Measurements from ENCODE around the gene ZFX. TPM values are rescaled to one million over a fixed set of nuclear protein-coding genes. Genes with fewer than 3 reads are reported as not detected.

The ZFX gene
- total RNA-seq, 2 experiments from 2014 or later = 35.0 to 37.2 TPM

DNA sequence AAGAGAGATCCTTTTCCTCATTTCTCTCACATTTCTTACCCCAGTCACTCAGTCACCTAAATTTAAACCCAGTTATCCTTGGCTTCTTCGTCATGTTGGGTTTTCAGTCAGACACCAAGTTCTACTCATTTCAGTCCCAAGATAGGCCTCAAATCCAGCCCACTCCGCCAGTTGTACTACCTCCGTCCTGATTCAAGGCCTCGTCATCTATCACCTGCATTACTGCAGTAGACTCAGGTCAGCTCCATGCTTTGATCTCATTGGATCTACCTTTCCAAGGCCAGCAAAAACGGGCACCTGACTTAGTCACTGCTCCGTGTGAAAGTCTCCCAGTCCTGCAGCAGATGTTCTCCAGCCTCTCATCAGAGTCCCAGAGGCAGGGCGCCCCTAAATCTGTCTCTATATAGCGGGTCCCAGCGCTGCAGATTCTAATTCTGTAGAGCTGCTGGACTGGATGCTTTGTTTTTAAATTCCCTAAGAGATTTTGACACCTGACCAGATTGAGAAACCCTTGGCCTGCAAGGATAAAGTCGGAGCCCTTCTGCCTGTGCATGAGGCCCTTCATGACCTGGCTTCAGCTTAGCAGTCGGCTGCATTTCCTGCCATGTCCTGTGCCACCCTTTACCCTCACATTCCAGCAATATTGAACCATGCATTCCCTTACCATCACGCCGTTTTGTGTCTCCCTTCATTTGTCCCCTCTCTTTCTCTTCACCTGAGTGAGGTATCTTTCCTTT lies 53.7 kb downstream of the ZFX start:
- H3K9me3 Mint-ChIP-seq = no peaks in the 10 kb centered on the region

GRCh38 chrX:24204331-24204730 lies 54.8 kb downstream of the ZFX start:
- H3K27ac Mint-ChIP-seq = no peak overlapping the region
- no peak overlapping the region for H3K4me3 Mint-ChIP-seq
- no peaks in the 10 kb centered on the region for H3K9me3 Mint-ChIP-seq
- H3K36me3 Mint-ChIP-seq = peaks cover 22% of the 10 kb centered on the region
- H3K27me3 Mint-ChIP-seq = no peaks in the 10 kb centered on the region
- peaks cover 37% of the 10 kb centered on the region for H3K4me1 Mint-ChIP-seq
- DNase-seq = no peak

More for the DNA sequence above, 53.7 kb downstream of the ZFX start:
- H3K36me3 Mint-ChIP-seq = peaks cover 25% of the 10 kb centered on the region
- no peak overlapping the region for H3K4me3 Mint-ChIP-seq
- no peak for DNase-seq
- H3K27me3 Mint-ChIP-seq = no peaks in the 10 kb centered on the region
- peaks cover 41% of the 10 kb centered on the region for H3K4me1 Mint-ChIP-seq
- H3K27ac Mint-ChIP-seq = peak overlapping the region; percentile 2

DNA sequence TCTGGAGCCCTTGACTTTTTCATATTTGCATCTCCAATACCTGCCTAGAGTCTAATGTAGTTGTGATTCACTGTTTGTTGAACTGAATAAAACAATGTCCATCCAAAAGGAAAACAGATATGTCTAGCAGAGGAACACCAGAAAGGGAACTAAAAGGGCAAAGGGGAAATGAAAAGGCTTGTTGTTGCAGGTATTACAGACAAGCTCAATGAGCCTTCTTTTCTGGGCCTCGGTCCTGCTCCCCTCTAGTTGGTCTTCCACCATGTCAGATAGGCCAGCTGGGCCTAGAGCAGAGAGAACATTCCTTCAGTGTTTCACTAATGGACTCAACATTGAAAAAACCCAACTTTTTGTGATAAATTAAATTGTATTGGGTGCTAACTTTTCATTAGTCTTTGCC lies 55.4 kb downstream of the ZFX start:
- Mint-ChIP-seq H3K4me3 (no peak overlapping the region), H3K36me3 (peaks cover 22% of the 10 kb centered on the region), H3K27ac (peak overlapping the region; percentile 54), H3K4me1 (peaks cover 33% of the 10 kb centered on the region), H3K9me3 (no peaks in the 10 kb centered on the region), H3K27me3 (no peaks in the 10 kb centered on the region)
- DNase-seq = no peak

- no peak overlapping the region for H3K4me3 Mint-ChIP-seq
- DNase-seq = no peak
- H3K27ac Mint-ChIP-seq = no peak overlapping the region
- H3K9me3 Mint-ChIP-seq = no peaks in the 10 kb centered on the region
- peaks cover 16% of the 10 kb centered on the region for H3K4me1 Mint-ChIP-seq
- H3K36me3 Mint-ChIP-seq = peaks cover 12% of the 10 kb centered on the region
- H3K27me3 Mint-ChIP-seq = no peaks in the 10 kb centered on the region
Measured at GRCh38 chrX:24207826-24208225, 58.3 kb downstream of the ZFX start.

DNA sequence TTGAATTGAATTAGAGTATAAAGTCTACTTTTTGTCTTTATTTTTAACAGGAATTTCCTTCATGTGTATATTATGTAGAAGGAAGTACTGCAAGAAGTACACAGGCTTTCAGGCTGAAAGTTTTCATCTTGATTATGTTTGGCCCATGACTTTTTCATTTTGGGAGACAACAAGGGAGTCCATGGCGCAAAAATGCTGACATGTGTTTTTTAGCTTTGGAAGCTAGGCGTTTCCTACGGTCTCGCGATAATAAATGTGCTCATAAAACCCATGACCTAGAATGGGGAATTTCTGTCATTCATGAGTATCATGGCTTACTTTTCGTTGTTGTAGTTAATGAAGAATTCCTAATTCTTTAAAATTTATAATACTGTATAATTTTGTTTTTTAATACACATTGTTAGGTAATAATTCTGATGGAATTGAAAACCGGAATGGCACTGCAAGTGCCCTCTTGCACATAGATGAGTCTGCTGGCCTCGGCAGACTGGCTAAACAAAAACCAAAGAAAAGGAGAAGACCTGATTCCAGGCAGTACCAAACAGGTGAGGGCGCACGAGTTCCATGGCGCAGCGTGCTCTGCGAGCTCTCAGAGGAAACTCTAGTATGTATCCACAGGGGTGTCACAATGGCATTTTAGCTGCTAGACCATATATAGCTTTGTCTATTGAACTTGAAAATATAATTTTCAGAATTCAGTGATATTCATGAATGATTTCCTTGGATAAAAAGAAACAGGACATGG lies 59.1 kb downstream of the ZFX start:
- Mint-ChIP-seq H3K4me1 (peaks cover 10% of the 10 kb centered on the region), H3K9me3 (no peaks in the 10 kb centered on the region), H3K27ac (no peak overlapping the region), H3K36me3 (peaks cover 7% of the 10 kb centered on the region), H3K4me3 (no peak overlapping the region), H3K27me3 (no peaks in the 10 kb centered on the region)
- no peak for DNase-seq

GRCh38 chrX:24210190-24210589 lies 60.7 kb downstream of the ZFX start:
- Mint-ChIP-seq H3K4me1 (no peaks in the 10 kb centered on the region), H3K36me3 (peaks cover 4% of the 10 kb centered on the region), H3K27me3 (no peaks in the 10 kb centered on the region), H3K4me3 (no peak overlapping the region), H3K27ac (no peak overlapping the region), H3K9me3 (no peaks in the 10 kb centered on the region)
- no peak for DNase-seq

- Mint-ChIP-seq H3K4me1 (peaks cover 3% of the 10 kb centered on the region), H3K27me3 (no peaks in the 10 kb centered on the region), H3K36me3 (no peaks in the 10 kb centered on the region), H3K9me3 (no peaks in the 10 kb centered on the region), H3K27ac (no peak overlapping the region), H3K4me3 (no peak overlapping the region)
- DNase-seq = no peak
Measured at GRCh38 chrX:24214568-24214967, 65.0 kb downstream of the ZFX start.

GRCh38 chrX:24215272-24215671 lies 65.7 kb downstream of the ZFX start:
- peaks cover 3% of the 10 kb centered on the region for H3K4me1 Mint-ChIP-seq
- DNase-seq = no peak
- no peak overlapping the region for H3K27ac Mint-ChIP-seq
- no peaks in the 10 kb centered on the region for H3K36me3 Mint-ChIP-seq
- no peak overlapping the region for H3K4me3 Mint-ChIP-seq
- no peaks in the 10 kb centered on the region for H3K27me3 Mint-ChIP-seq
- no peaks in the 10 kb centered on the region for H3K9me3 Mint-ChIP-seq

GRCh38 chrX:24216037-24216436 lies 66.5 kb downstream of the ZFX start:
- Mint-ChIP-seq H3K36me3 (no peaks in the 10 kb centered on the region), H3K4me1 (peaks cover 3% of the 10 kb centered on the region), H3K9me3 (no peaks in the 10 kb centered on the region), H3K27ac (no peak overlapping the region), H3K27me3 (no peaks in the 10 kb centered on the region), H3K4me3 (no peak overlapping the region)
- DNase-seq = no peak

- no peak overlapping the region for H3K4me3 Mint-ChIP-seq
- no peak overlapping the region for H3K27ac Mint-ChIP-seq
- no peaks in the 10 kb centered on the region for H3K9me3 Mint-ChIP-seq
- DNase-seq = no peak
- H3K36me3 Mint-ChIP-seq = no peaks in the 10 kb centered on the region
- H3K4me1 Mint-ChIP-seq = peaks cover 3% of the 10 kb centered on the region
- H3K27me3 Mint-ChIP-seq = no peaks in the 10 kb centered on the region
Measured at GRCh38 chrX:24216827-24217226, 67.3 kb downstream of the ZFX start.

DNA sequence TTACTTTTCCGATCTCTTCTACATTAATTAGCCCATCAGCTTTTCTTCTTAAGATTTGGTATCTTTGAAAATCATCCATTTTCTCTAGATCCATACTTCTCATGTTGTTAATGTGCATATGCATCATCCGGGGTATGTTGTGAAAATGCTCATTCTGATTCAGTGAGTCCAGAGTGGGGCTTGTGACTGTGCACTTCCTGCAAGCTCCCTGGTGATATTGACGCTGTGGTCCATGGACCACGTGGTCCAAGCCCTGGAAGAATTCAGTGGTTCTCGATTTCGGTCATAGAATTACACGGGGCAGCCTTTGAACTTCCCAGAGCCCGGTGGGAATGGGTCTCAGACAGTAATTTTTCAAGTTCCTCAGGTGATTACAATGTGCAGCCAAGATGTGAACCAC lies 69.8 kb downstream of the ZFX start:
- DNase-seq = no peak
- Mint-ChIP-seq H3K4me1 (peaks cover 3% of the 10 kb centered on the region), H3K9me3 (no peaks in the 10 kb centered on the region), H3K36me3 (no peaks in the 10 kb centered on the region), H3K4me3 (no peak overlapping the region), H3K27ac (no peak overlapping the region), H3K27me3 (no peaks in the 10 kb centered on the region)

DNA sequence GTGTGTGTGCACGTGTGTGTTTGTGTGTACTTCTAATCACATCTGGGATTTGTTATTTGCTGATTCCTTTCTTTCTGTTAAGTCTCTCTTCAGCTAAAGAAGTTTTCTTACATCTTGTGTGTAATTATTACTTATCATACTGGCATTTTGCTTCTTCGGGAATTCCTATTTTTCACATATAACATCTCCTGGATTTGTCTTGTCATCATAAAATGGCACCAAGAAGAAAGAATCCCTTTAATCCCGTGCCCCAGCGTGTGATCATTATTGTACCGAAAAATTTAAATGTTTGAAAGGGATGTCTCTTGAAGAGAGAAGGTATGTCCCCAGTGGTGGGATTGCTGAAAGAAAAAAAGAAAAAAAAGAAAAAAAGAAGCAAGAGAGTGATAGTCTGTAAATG lies 72.3 kb downstream of the ZFX start:
- H3K36me3 Mint-ChIP-seq = no peaks in the 10 kb centered on the region
- no peaks in the 10 kb centered on the region for H3K4me1 Mint-ChIP-seq

DNA sequence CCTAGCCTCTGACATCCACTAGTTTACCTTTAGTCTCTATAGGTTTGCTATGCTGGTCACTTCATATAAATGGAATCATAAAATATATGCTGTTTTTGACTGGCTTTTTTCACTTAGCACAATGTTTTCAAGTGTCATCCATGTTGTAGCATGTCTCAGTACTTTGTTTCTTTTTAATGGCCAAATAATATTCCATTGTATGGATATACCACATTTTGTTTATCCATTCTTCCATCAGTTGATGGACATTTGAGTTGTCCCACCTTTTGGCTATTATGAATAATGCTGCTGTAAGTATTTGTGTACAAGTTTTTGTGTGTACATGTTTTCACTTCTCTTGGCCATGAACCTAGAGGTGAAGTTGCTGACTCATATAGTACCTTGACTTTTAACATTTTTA lies 75.7 kb downstream of the ZFX start:
- Mint-ChIP-seq H3K27me3 (no peaks in the 10 kb centered on the region), H3K9me3 (peaks cover 3% of the 10 kb centered on the region), H3K27ac (no peak overlapping the region), H3K4me3 (no peak overlapping the region), H3K36me3 (no peaks in the 10 kb centered on the region), H3K4me1 (no peaks in the 10 kb centered on the region)
- DNase-seq = no peak

More for the DNA sequence above, 72.3 kb downstream of the ZFX start:
- H3K27me3 Mint-ChIP-seq = no peaks in the 10 kb centered on the region
- peaks cover 3% of the 10 kb centered on the region for H3K9me3 Mint-ChIP-seq
- no peak overlapping the region for H3K27ac Mint-ChIP-seq
- H3K4me3 Mint-ChIP-seq = no peak overlapping the region
- DNase-seq = no peak

DNA sequence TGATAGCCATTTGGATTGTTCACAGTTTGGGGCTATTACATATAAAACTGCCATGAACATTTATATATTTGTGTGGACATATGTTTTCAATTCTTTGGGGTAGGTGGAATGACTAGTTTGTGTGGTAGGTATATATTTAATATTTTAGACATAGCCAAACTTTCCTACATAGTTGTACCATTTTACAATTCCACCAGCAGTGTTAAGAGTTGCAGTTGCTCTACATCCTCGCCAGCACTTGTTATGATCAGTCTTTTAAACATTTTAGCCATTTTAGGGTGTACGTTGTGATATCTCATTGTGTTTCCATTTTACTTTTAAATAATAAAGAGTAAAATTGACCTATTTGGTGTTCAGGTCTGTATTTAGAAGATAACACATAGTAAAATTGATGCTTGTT lies 76.6 kb downstream of the ZFX start:
- H3K4me3 Mint-ChIP-seq = no peak overlapping the region
- no peaks in the 10 kb centered on the region for H3K27me3 Mint-ChIP-seq
- peaks cover 3% of the 10 kb centered on the region for H3K9me3 Mint-ChIP-seq
- no peak for DNase-seq
- H3K36me3 Mint-ChIP-seq = no peaks in the 10 kb centered on the region
- H3K27ac Mint-ChIP-seq = no peak overlapping the region
- no peaks in the 10 kb centered on the region for H3K4me1 Mint-ChIP-seq

DNA sequence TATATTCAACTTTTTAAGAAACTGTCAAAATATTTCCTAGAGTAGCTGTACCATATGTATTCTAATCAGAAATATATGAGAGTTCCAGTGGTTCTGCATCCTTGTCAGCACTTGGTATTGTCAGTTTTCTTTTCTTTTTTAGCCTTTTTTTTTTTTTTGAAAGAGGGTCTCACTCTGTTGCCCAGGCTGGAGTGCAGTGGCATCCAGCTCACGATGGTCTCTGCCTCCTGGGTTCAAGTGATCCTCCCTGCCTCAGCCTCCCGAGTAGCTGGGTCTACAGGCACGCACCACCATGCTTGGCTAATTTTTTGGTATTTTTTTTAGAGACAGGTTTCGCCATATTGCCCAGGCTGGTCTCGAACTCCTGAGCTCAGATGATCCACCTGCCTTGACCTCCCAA lies 79.1 kb downstream of the ZFX start:
- H3K27ac Mint-ChIP-seq = no peak overlapping the region
- H3K27me3 Mint-ChIP-seq = no peaks in the 10 kb centered on the region
- DNase-seq = no peak
- H3K4me1 Mint-ChIP-seq = no peaks in the 10 kb centered on the region
- H3K36me3 Mint-ChIP-seq = no peaks in the 10 kb centered on the region
- H3K4me3 Mint-ChIP-seq = no peak overlapping the region
- H3K9me3 Mint-ChIP-seq = peaks cover 3% of the 10 kb centered on the region

DNA sequence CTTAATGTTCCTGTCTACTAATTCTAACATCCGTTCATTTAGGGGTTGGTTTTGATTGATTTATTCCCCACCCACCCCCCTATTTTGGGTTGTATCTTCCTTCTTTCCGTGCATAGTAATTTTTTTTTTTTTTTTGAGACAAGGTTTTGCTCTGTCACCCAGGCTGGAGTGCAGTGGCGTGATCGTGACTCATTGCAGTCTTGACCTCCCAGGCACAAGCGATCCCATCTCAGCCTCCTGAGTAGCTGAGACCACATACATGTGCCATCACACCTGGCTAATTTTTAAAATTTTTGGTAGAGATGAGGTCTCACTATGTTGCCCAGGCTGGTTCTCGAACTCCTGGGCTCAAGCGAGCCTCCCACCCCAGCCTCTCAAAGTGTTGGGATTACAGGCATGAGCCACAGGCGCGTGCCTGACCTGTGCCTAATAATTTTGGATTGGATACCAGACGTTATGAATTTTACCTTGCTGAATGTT lies 79.9 kb downstream of the ZFX start:
- H3K4me1 Mint-ChIP-seq = no peaks in the 10 kb centered on the region
- H3K4me3 Mint-ChIP-seq = no peak overlapping the region
- no peaks in the 10 kb centered on the region for H3K27me3 Mint-ChIP-seq
- no peak for DNase-seq
- no peaks in the 10 kb centered on the region for H3K36me3 Mint-ChIP-seq
- H3K27ac Mint-ChIP-seq = no peak overlapping the region
- H3K9me3 Mint-ChIP-seq = peaks cover 3% of the 10 kb centered on the region
